GM23248 (cell line): ENCODE measurements around the gene TYW3.

ENCODE experiments used
- EZH2 ChIP-seq: fragments of 200-600 bp; sonication (generic); IDR thresholded peaks from 2 replicates; pipeline ENCODE4 v1.6.1; 2018; ENCODE audit warnings: antibody characterized with exemption, mild to moderate bottlenecking; ENCODE audit not compliant: insufficient read depth, poor library complexity, severe bottlenecking
- EZH2phosphoT487 ChIP-seq: fragments of 200-600 bp; sonication (generic); IDR thresholded peaks from 2 replicates; pipeline ENCODE4 v1.6.1; 2018; ENCODE audit warnings: antibody characterized with exemption, moderate library complexity, mild to moderate bottlenecking, low read depth; ENCODE audit not compliant: insufficient read depth

DNA sequence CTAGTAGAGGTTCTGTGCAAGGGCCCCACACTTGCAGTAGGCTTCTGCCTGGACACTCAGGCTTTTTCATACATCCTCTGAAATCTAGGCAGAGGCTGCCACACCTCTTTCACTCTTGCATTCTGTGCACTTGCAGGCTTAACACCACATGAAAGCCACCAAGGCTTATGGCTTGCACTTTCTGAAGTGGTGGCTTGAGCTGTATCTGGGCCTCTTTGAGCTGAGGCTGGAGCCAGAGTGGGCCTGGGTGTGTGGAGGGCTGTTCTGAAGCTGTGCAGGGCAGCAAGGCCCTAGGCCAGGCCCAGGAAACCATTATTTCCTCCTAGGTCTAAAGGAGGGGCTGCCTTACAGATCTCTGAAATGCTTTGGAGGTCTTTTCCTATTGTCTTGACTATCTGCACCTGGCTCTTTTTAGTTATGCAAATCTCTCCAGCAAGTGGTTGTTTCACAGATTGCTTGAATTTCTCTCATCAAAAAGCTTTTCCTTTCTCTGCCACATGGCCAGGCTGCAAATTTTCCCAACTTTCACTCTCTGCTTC, 66.2 kb downstream of the TYW3 start:
- TF ChIP-seq EZH2 (no peak), EZH2phosphoT487 (no peak)
